ENCODE measurements around the gene CD2AP. TPM values are rescaled to one million over a fixed set of nuclear protein-coding genes. Genes with fewer than 3 reads are reported as not detected.
"Not testable (repeated sequence)": the region's sequence is repeated elsewhere in the genome, so short reads cannot be mapped to it uniquely, and the experiment has no call there.

CD2AP gene
- total and polyA plus RNA-seq, 7 experiments from 2014 or later: 7.6 to 37.0 (median 25.8) TPM

- Histone ChIP-seq H3K9me3 (ENCODE audit: control insufficient read depth in 2 of 3, low read length in 3 of 3) (no peaks in the 10 kb centered on the region), H3K4me1 (ENCODE audit: control insufficient read depth in 2 of 2, insufficient read depth in 2 of 2, low read length in 2 of 2) (peaks cover 11 to 19% of the 10 kb centered on the region in 2 donors), H3K4me3 (ENCODE audit: low read length) (peak overlapping the region; percentile 82), H3K36me3 (ENCODE audit: control insufficient read depth in 2 of 3, insufficient read depth in 3 of 3, low read length in 3 of 3) (peaks cover 0 to 10% (median 0%) of the 10 kb centered on the region in 3 experiments), H3K27ac (ENCODE audit: low read depth, low read length) (peak overlapping the region; percentile 92), H3K27me3 (ENCODE audit: control insufficient read depth in 2 of 2, insufficient read depth in 2 of 2, low read length in 2 of 2) (no peaks in the 10 kb centered on the region)
- Mint-ChIP-seq H3K9me3 (peaks cover 0 to 2% (median 0%) of the 10 kb centered on the region in 11 donors), H3K36me3 (peaks cover 0 to 4% (median 0%) of the 10 kb centered on the region in 5 donors), H3K4me3 (peak overlapping the region; percentile 95 to 100 (median 98)), H3K4me1 (peaks cover 22 to 51% (median 46%) of the 10 kb centered on the region in 7 donors), H3K27ac (peak overlapping the region; percentile 94 to 100 (median 97)), H3K27me3 (peaks cover 0 to 7% (median 0%) of the 10 kb centered on the region in 5 donors)
- intact Hi-C loops (cut with micrococcal nuclease): loop anchor here (1.0 to 5.0 kb wide), 8 partner anchors 60 to 1986 kb away; partner anchors contain the start of genes CENPQ (in 2 of the 2), MMUT (in 2 of the 2) and ENPP4 (in 1 of the 2)
- ATAC-seq (no peak), DNase-seq (peak in 2 of 9 donors; percentile 0 to 7)
- ChIA-PET CTCF (interaction anchor here (0.6 to 2.4 kb wide), 3 partner anchors 64 to 222 kb away, joined by 3 to 11 read pairs (median 3); partner anchors contain the start of gene ADGRF4), POLR2A (interaction anchor here (0.5 to 3.0 kb wide), 11 partner anchors 11 to 123 kb away, joined by 3 to 20 read pairs (median 4); no protein-coding TSS in a partner anchor)
Observed at GRCh38 chr6:47476781-47477496, 650 bp upstream of the CD2AP start.

- intact Hi-C loops (cut with micrococcal nuclease): loop anchor here (1.0 to 5.0 kb wide), 8 partner anchors 14 to 1984 kb away; partner anchors contain the start of genes CENPQ (in 1 of the 2) and MMUT (in 1 of the 2)
- peaks cover 0 to 1% (median 0%) of the 10 kb centered on the region in 5 donors for H3K27me3 Mint-ChIP-seq
- Histone ChIP-seq H3K27ac (ENCODE audit: low read depth, low read length) (peak overlapping the region; percentile 92), H3K9me3 (ENCODE audit: control insufficient read depth in 2 of 3, low read length in 3 of 3) (no peaks in the 10 kb centered on the region), H3K4me1 (ENCODE audit: control insufficient read depth in 2 of 2, insufficient read depth in 2 of 2, low read length in 2 of 2) (peaks cover 11 to 19% of the 10 kb centered on the region in 2 donors), H3K4me3 (ENCODE audit: low read length) (peak overlapping the region; percentile 82), H3K27me3 (ENCODE audit: control insufficient read depth in 2 of 2, insufficient read depth in 2 of 2, low read length in 2 of 2) (no peaks in the 10 kb centered on the region), H3K36me3 (ENCODE audit: control insufficient read depth in 2 of 3, insufficient read depth in 3 of 3, low read length in 3 of 3) (peaks cover 0 to 10% (median 0%) of the 10 kb centered on the region in 3 experiments)
- H3K9me3 Mint-ChIP-seq: peaks cover 0 to 2% (median 0%) of the 10 kb centered on the region in 11 donors
- ChIA-PET CTCF (interaction anchor here (1.1 to 2.4 kb wide), 2 partner anchors 65 to 117 kb away, joined by 3 to 11 read pairs; no protein-coding TSS in a partner anchor), POLR2A (interaction anchor here (0.7 to 3.0 kb wide), 8 partner anchors 9 to 151 kb away, joined by 3 to 20 read pairs (median 4); no protein-coding TSS in a partner anchor)
- H3K4me3 Mint-ChIP-seq: peak overlapping the region; percentile 95 to 100 (median 98)
- DNase-seq (peak in 6 of 9 donors; percentile 1 to 71 (median 22)), ATAC-seq (peak; percentile 33)
- H3K36me3 Mint-ChIP-seq: peaks cover 0 to 4% (median 0%) of the 10 kb centered on the region in 5 donors
- peak overlapping the region; percentile 94 to 100 (median 98) for H3K27ac Mint-ChIP-seq
- peaks cover 29 to 63% (median 56%) of the 10 kb centered on the region in 7 donors for H3K4me1 Mint-ChIP-seq
Observed at GRCh38 chr6:47478233-47479139, 897 bp downstream of the CD2AP start.

GRCh38 chr6:47479140-47479508 is 1.5 kb downstream of the CD2AP start:
- Mint-ChIP-seq H3K27ac (peak overlapping the region; percentile 94 to 100 (median 98)), H3K9me3 (peaks cover 0 to 2% (median 0%) of the 10 kb centered on the region in 11 donors), H3K4me3 (peak overlapping the region; percentile 95 to 100 (median 98)), H3K27me3 (no peaks in the 10 kb centered on the region), H3K36me3 (peaks cover 0 to 4% (median 0%) of the 10 kb centered on the region in 5 donors), H3K4me1 (peaks cover 35 to 69% (median 62%) of the 10 kb centered on the region in 7 donors)
- Histone ChIP-seq H3K27ac (ENCODE audit: low read depth, low read length) (peak overlapping the region; percentile 92), H3K4me3 (ENCODE audit: low read length) (peak overlapping the region; percentile 82), H3K9me3 (ENCODE audit: control insufficient read depth in 2 of 3, low read length in 3 of 3) (no peaks in the 10 kb centered on the region), H3K36me3 (ENCODE audit: control insufficient read depth in 2 of 3, insufficient read depth in 3 of 3, low read length in 3 of 3) (peaks cover 0 to 10% (median 0%) of the 10 kb centered on the region in 3 experiments), H3K4me1 (ENCODE audit: control insufficient read depth in 2 of 2, insufficient read depth in 2 of 2, low read length in 2 of 2) (peaks cover 11 to 19% of the 10 kb centered on the region in 2 donors), H3K27me3 (ENCODE audit: control insufficient read depth in 2 of 2, insufficient read depth in 2 of 2, low read length in 2 of 2) (no peaks in the 10 kb centered on the region)
- CTCF ChIA-PET: no interaction called here
- ATAC-seq: no peak
- peak in 1 of 9 donors; percentile 1 for DNase-seq
- intact Hi-C loops (cut with micrococcal nuclease): loop anchor here (2.0 to 5.0 kb wide), 6 partner anchors 14 to 1983 kb away; partner anchors contain the start of genes CENPQ (in 1 of the 2) and MMUT (in 1 of the 2)
- POLR2A ChIA-PET: interaction anchor here (0.7 to 2.9 kb wide), 2 partner anchors 9 to 14 kb away, joined by 3 to 20 read pairs; no protein-coding TSS in a partner anchor

- no peaks in the 10 kb centered on the region for H3K9me3 ChIP-seq (ENCODE audit: control insufficient read depth in 2 of 3, low read length in 3 of 3)
- no peaks in the 10 kb centered on the region for H3K27me3 ChIP-seq (ENCODE audit: control insufficient read depth in 2 of 2, insufficient read depth in 2 of 2, low read length in 2 of 2)
- peaks cover 0 to 4% (median 0%) of the 10 kb centered on the region in 5 donors for H3K36me3 Mint-ChIP-seq
- intact Hi-C loops (cut with micrococcal nuclease): loop anchor here (2.0 to 5.0 kb wide), 6 partner anchors 13 to 1982 kb away; partner anchors contain the start of genes CENPQ (in 1 of the 2) and MMUT (in 1 of the 2)
- H3K4me1 Mint-ChIP-seq: peaks cover 40 to 77% (median 70%) of the 10 kb centered on the region in 7 donors
- POLR2A ChIA-PET: interaction anchor here (2.9 kb wide), 1 partner anchor 8 kb away, joined by 20 read pairs; no protein-coding TSS in a partner anchor
- peaks cover 0 to 10% (median 0%) of the 10 kb centered on the region in 3 experiments for H3K36me3 ChIP-seq (ENCODE audit: control insufficient read depth in 2 of 3, insufficient read depth in 3 of 3, low read length in 3 of 3)
- peak overlapping the region in 2 of 9 donors; percentile 31 to 100 for H3K27ac Mint-ChIP-seq
- CTCF ChIA-PET: no interaction called here
- ATAC-seq: no peak
- H3K4me1 ChIP-seq (ENCODE audit: control insufficient read depth in 2 of 2, insufficient read depth in 2 of 2, low read length in 2 of 2): peaks cover 15 to 19% of the 10 kb centered on the region in 2 donors
- peak overlapping the region; percentile 52 to 100 (median 98) for H3K4me3 Mint-ChIP-seq
- DNase-seq: no peak
- H3K9me3 Mint-ChIP-seq: peaks cover 0 to 2% (median 0%) of the 10 kb centered on the region in 11 donors
- H3K27ac ChIP-seq (ENCODE audit: low read depth, low read length): no peak overlapping the region
- no peaks in the 10 kb centered on the region for H3K27me3 Mint-ChIP-seq
- H3K4me3 ChIP-seq (ENCODE audit: low read length): peak overlapping the region; percentile 82
Observed at GRCh38 chr6:47479874-47480273, 2.3 kb downstream of the CD2AP start.

GRCh38 chr6:47481213-47481612 is 3.6 kb downstream of the CD2AP start:
- H3K36me3 ChIP-seq (ENCODE audit: control insufficient read depth in 2 of 3, insufficient read depth in 3 of 3, low read length in 3 of 3); H3K36me3 Mint-ChIP-seq; H3K9me3 Mint-ChIP-seq; ATAC-seq; CTCF ChIA-PET; H3K4me3 ChIP-seq (ENCODE audit: low read length); H3K27me3 ChIP-seq (ENCODE audit: control insufficient read depth in 2 of 2, insufficient read depth in 2 of 2, low read length in 2 of 2); H3K27ac ChIP-seq (ENCODE audit: low read depth, low read length); DNase-seq; POLR2A ChIA-PET; H3K9me3 ChIP-seq (ENCODE audit: control insufficient read depth in 2 of 3, low read length in 3 of 3); H3K27me3 Mint-ChIP-seq; intact Hi-C loops (cut with micrococcal nuclease): not testable (repeated sequence)
- Mint-ChIP-seq H3K27ac (peak overlapping the region in 3 of 9 donors; percentile 5 to 52 (median 12)), H3K4me3 (peak overlapping the region in 5 of 10 donors; percentile 10 to 99 (median 95)), H3K4me1 (peaks cover 44 to 83% (median 75%) of the 10 kb centered on the region in 7 donors)
- peaks cover 15 to 19% of the 10 kb centered on the region in 2 donors for H3K4me1 ChIP-seq (ENCODE audit: control insufficient read depth in 2 of 2, insufficient read depth in 2 of 2, low read length in 2 of 2)

Measured in naive thymus-derived CD4-positive, alpha-beta T cell (primary cell).